WERI-Rb-1 (cell line): ENCODE measurements around the gene MTMR12.

Experiments used
- DNase-seq: peaks from one replicate; pipeline ENCODE4 v3.0.0-alpha.2; 2020
- H3K27ac ChIP-seq: fragments of 250-450 bp; sonication (Bioruptor Pico); 2 replicates; pipeline ENCODE4 v1.5.1; 2020; ENCODE audit warnings: mild to moderate bottlenecking, moderate library complexity
- H3K27me3 ChIP-seq: fragments of 250-450 bp; sonication (Bioruptor Pico); 2 replicates; pipeline ENCODE4 v1.5.1; 2021; ENCODE audit warnings: mild to moderate bottlenecking, low read depth, moderate library complexity; ENCODE audit not compliant: insufficient read depth, severe bottlenecking
- H3K36me3 ChIP-seq: fragments of 250-450 bp; sonication (Bioruptor Pico); 2 replicates; pipeline ENCODE4 v1.5.1; 2020; ENCODE audit warnings: mild to moderate bottlenecking, moderate library complexity
- H3K4me3 ChIP-seq: 2 replicates; pipeline ENCODE4 v1.5.1; 2011; ENCODE audit warnings: low read depth, mild to moderate bottlenecking, control low read depth, low read length
- H3K9me3 ChIP-seq: fragments of 250-450 bp; sonication (Bioruptor Pico); 2 replicates; pipeline ENCODE4 v1.5.1; 2021; ENCODE audit warnings: mild to moderate bottlenecking, moderate library complexity; ENCODE audit not compliant: severe bottlenecking
- CTCF ChIP-seq: IDR thresholded peaks from 2 replicates; pipeline ENCODE4 v1.5.1; 2011; ENCODE audit warnings: low read depth, mild to moderate bottlenecking, control low read depth, inconsistent platforms, low read length

Gene MTMR12

GRCh38 chr5:32342656-32343055 lies 29.9 kb upstream of the MTMR12 start:
- TF ChIP-seq CTCF = no peak
- peaks cover 41% of the 10 kb centered on the region for H3K9me3 ChIP-seq
- DNase-seq = no peak
- no peak overlapping the region for H3K4me3 ChIP-seq
- H3K36me3 ChIP-seq = no peaks in the 10 kb centered on the region
- no peak overlapping the region for H3K27ac ChIP-seq
- no peaks in the 10 kb centered on the region for H3K27me3 ChIP-seq

- DNase-seq = no peak
- Histone ChIP-seq H3K36me3 (no peaks in the 10 kb centered on the region), H3K9me3 (peaks cover 36% of the 10 kb centered on the region), H3K27ac (no peak overlapping the region), H3K4me3 (no peak overlapping the region), H3K27me3 (no peaks in the 10 kb centered on the region)
- TF ChIP-seq CTCF = no peak
These were observed 27.1 kb upstream of the MTMR12 start for GRCh38 chr5:32339878-32340277.

GRCh38 chr5:32339198-32339597 lies 26.5 kb upstream of the MTMR12 start:
- peaks cover 37% of the 10 kb centered on the region for H3K9me3 ChIP-seq
- DNase-seq = no peak

GRCh38 chr5:32332966-32333365 lies 20.2 kb upstream of the MTMR12 start:
- H3K27ac ChIP-seq = no peak overlapping the region
- peaks cover 9% of the 10 kb centered on the region for H3K9me3 ChIP-seq
- no peak for TF ChIP-seq CTCF
- H3K4me3 ChIP-seq = no peak overlapping the region
- no peaks in the 10 kb centered on the region for H3K36me3 ChIP-seq
- H3K27me3 ChIP-seq = no peaks in the 10 kb centered on the region
- DNase-seq = no peak

More at GRCh38 chr5:32339198-32339597, 26.5 kb upstream of the MTMR12 start:
- Histone ChIP-seq H3K27me3 (no peaks in the 10 kb centered on the region), H3K4me3 (no peak overlapping the region), H3K36me3 (no peaks in the 10 kb centered on the region), H3K27ac (no peak overlapping the region)
- no peak for TF ChIP-seq CTCF

- Histone ChIP-seq H3K4me3 (no peak overlapping the region), H3K9me3 (peaks cover 7% of the 10 kb centered on the region), H3K36me3 (no peaks in the 10 kb centered on the region), H3K27me3 (no peaks in the 10 kb centered on the region), H3K27ac (no peak overlapping the region)
- no peak for TF ChIP-seq CTCF
- DNase-seq = no peak
These were observed 19.6 kb upstream of the MTMR12 start for GRCh38 chr5:32332361-32332760.

GRCh38 chr5:32331935-32332274 lies 19.2 kb upstream of the MTMR12 start:
- TF ChIP-seq CTCF = no peak
- peaks cover 3% of the 10 kb centered on the region for H3K9me3 ChIP-seq
- no peak for DNase-seq
- no peaks in the 10 kb centered on the region for H3K27me3 ChIP-seq
- H3K4me3 ChIP-seq = no peak overlapping the region
- no peak overlapping the region for H3K27ac ChIP-seq
- H3K36me3 ChIP-seq = no peaks in the 10 kb centered on the region
